ENCODE data around the gene IFNLR1.

The IFNLR1 gene

GRCh38 chr1:24107462-24108138 is 79.5 kb downstream of the IFNLR1 start:
- peak; percentile 71 for DNase-seq (ENCODE audit: low spot score)
- peak; percentile 51 for FAIRE-seq

GRCh38 chr1:24105368-24106160 is 81.5 kb downstream of the IFNLR1 start:
- FAIRE-seq (no peak), DNase-seq (ENCODE audit: low spot score) (no peak)

DNA sequence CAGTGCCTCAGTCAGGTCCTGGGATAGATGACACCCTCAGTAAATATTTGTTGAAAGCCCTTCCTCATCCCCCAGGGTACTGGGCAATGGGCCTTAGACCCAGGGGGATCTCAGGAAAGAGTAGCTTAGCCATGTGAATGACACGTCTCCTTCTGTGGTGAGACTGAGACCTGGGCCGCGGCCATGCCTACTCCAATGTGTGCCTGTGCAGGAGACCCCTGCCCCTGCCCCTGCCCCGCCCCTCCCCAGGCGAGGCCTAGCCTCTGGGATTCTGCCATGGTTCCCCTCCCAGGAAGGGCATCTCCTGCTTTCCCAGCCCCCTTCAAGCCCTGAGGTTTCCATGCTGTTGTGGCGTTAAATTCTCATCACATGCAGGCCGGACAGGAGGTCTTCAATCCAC is 82.2 kb downstream of the IFNLR1 start:
- DNase-seq (ENCODE audit: low spot score) (no peak), FAIRE-seq (no peak)

All from RCC 7860 (cell line).